IMR-90 (cell line): ENCODE data around the gene ANO1. TPM values are rescaled to one million over a fixed set of nuclear protein-coding genes. Genes with fewer than 3 reads are reported as not detected.

Source experiments
- ATAC-seq: fragments of 200-7000 bp; cut with Tn5 transposase; 2 replicates; pipeline ENCODE4 v1.9.1; 2020; ENCODE audit warnings: low read depth, mild to moderate bottlenecking, moderate library complexity
- BruUV-seq: library from RNA; stranded (reverse); fragments of 400-500 nt; replicated peaks from 2 replicates; lab custom pipeline; 2021; lab: Mats Ljungman, UMichigan
- CTCF ChIA-PET: fragments of 300-600 bp; formaldehyde crosslinking; extraction: SDS; loops from one replicate; lab custom pipeline; 2021; ENCODE audit warnings: antibody characterized with exemption; lab: Yijun Ruan, JAX
- POLR2A ChIA-PET: fragments of 300-600 bp; sonication (Branson Sonifier 250); formaldehyde crosslinking; loops from one replicate; lab custom pipeline; 2022; ENCODE audit warnings: antibody characterized with exemption; ENCODE audit not compliant: unreplicated experiment; lab: Charles Lee
- DNase-seq: peaks from one replicate; pipeline ENCODE4 v3.0.0; 2013
- H2AFZ ChIP-seq: replicated peaks from 2 replicates; pipeline ENCODE3; 2013; ENCODE audit warnings: low read length, mild to moderate bottlenecking; ENCODE audit not compliant: poor library complexity
- H2AK5ac ChIP-seq: 2 replicates; pipeline ENCODE4 v1.6.1; 2013; ENCODE audit warnings: low read depth, low read length, inconsistent platforms
- H2AK9ac ChIP-seq: replicated peaks from 2 replicates; pipeline ENCODE3; 2013; ENCODE audit warnings: mild to moderate bottlenecking, low read depth, low read length, moderate library complexity; ENCODE audit not compliant: poor library complexity
- H2BK120ac ChIP-seq: 2 replicates; pipeline ENCODE4 v1.6.1; 2013; ENCODE audit warnings: low read depth, low read length, inconsistent platforms
- H2BK15ac ChIP-seq: 3 replicates; pipeline ENCODE4 v1.6.1; 2013; ENCODE audit warnings: low read depth, low read length, inconsistent platforms
- H2BK20ac ChIP-seq: 2 replicates; pipeline ENCODE4 v1.6.1; 2013; ENCODE audit warnings: low read depth, mild to moderate bottlenecking, inconsistent platforms, low read length, moderate library complexity
- H2BK5ac ChIP-seq: 2 replicates; pipeline ENCODE4 v1.6.1; 2013; ENCODE audit warnings: mild to moderate bottlenecking, low read depth, low read length, inconsistent platforms; ENCODE audit not compliant: poor library complexity, severe bottlenecking
- H3K14ac ChIP-seq: replicated peaks from 2 replicates; pipeline ENCODE4 v1.6.1; 2013; ENCODE audit warnings: low read depth, low read length, inconsistent platforms
- H3K18ac ChIP-seq: 2 replicates; pipeline ENCODE4 v1.6.1; 2013; ENCODE audit warnings: low read depth, low read length, control low read depth
- H3K23ac ChIP-seq: 2 replicates; pipeline ENCODE4 v1.6.1; 2013; ENCODE audit warnings: low read depth, low read length, inconsistent platforms
- H3K27ac ChIP-seq: 2 replicates; pipeline ENCODE4 v1.5.1; 2013; ENCODE audit warnings: mild to moderate bottlenecking, control low read depth, low read length; ENCODE audit not compliant: insufficient read depth
- H3K27me3 ChIP-seq: 2 replicates; pipeline ENCODE4 v1.6.1; 2013; ENCODE audit warnings: low read length; ENCODE audit not compliant: control insufficient read depth, insufficient read depth
- H3K36me3 ChIP-seq: 2 replicates; pipeline ENCODE4 v1.6.1; 2013; ENCODE audit warnings: low read length, mixed read lengths; ENCODE audit not compliant: control insufficient read depth, insufficient read depth
- H3K4ac ChIP-seq: 2 replicates; pipeline ENCODE4 v1.6.1; 2013; ENCODE audit warnings: low read depth, low read length, inconsistent platforms
- H3K4me1 ChIP-seq: 2 replicates; pipeline ENCODE4 v1.6.1; 2013; ENCODE audit warnings: low read length, mixed read lengths; ENCODE audit not compliant: control insufficient read depth, insufficient read depth
- H3K4me2 ChIP-seq: 2 replicates; pipeline ENCODE4 v1.6.1; 2013; ENCODE audit warnings: low read depth, mild to moderate bottlenecking, control low read depth, low read length, moderate library complexity
- H3K4me3 ChIP-seq: 2 replicates; pipeline ENCODE4 v1.5.1; 2013; ENCODE audit warnings: low read depth, mild to moderate bottlenecking, control low read depth, low read length, moderate library complexity; ENCODE audit not compliant: insufficient read depth
- H3K56ac ChIP-seq: 2 replicates; pipeline ENCODE4 v1.6.1; 2013; ENCODE audit warnings: low read length, inconsistent platforms; ENCODE audit not compliant: insufficient read depth; ENCODE audit errors: extremely low read depth
- H3K79me1 ChIP-seq, 2 experiments: 2 replicates each; pipeline ENCODE4 v1.6.1; 2013; ENCODE audit warnings: low read length in 2 of 2, inconsistent platforms in 1 of 2, low read depth in 1 of 2
- H3K9ac ChIP-seq: 2 replicates; pipeline ENCODE4 v1.6.1; 2013; ENCODE audit warnings: low read depth, low read length, control low read depth
- H3K9me1 ChIP-seq: 2 replicates; pipeline ENCODE4 v1.6.1; 2013; ENCODE audit warnings: low read length, inconsistent platforms; ENCODE audit not compliant: insufficient read depth
- H3K9me3 ChIP-seq: 2 replicates; pipeline ENCODE4 v1.6.1; 2013; ENCODE audit warnings: low read length; ENCODE audit not compliant: control insufficient read depth, insufficient read depth
- H4K20me1 ChIP-seq: 2 replicates; pipeline ENCODE4 v1.6.1; 2013; ENCODE audit warnings: low read length, inconsistent platforms; ENCODE audit not compliant: insufficient read depth
- H4K5ac ChIP-seq: 2 replicates; pipeline ENCODE4 v1.6.1; 2013; ENCODE audit warnings: mild to moderate bottlenecking, low read depth, low read length, control low read depth
- H4K8ac ChIP-seq, 2 experiments: 2 replicates each; pipeline ENCODE4 v1.6.1; 2013; ENCODE audit warnings: low read depth in 2 of 2, low read length in 2 of 2, control low read depth in 1 of 2, inconsistent platforms in 1 of 2
- H4K91ac ChIP-seq: 2 replicates; pipeline ENCODE4 v1.6.1; 2013; ENCODE audit warnings: low read depth, low read length, inconsistent platforms; ENCODE audit not compliant: insufficient read depth
- CEBPB ChIP-seq: IDR thresholded peaks from 2 replicates; pipeline ENCODE4 v1.6.1; 2012; ENCODE audit warnings: low read depth, low read length, improper control_type of control experiment
- SMC3 ChIP-seq: fragments of 150-350 bp; IDR thresholded peaks from 2 replicates; pipeline ENCODE4 v1.6.1; 2016; ENCODE audit warnings: low read depth, mild to moderate bottlenecking, antibody characterized with exemption, low read length, moderate library complexity
- WGBS, 2 experiments: methylation state at CpG; one replicate each; pipeline versions ENCODE4 v1.1.5 to v1.1.7; 2013; ENCODE audit warnings: missing lambda C conversion rate in 2 of 2; ENCODE audit not compliant: insufficient read length in 1 of 2; ENCODE audit errors: extremely low coverage in 2 of 2; 5-methylcytosine and 5-hydroxymethylcytosine counted together
- dilution Hi-C: fragments of 300-500 bp; cut with HindIII; formaldehyde crosslinking; loops from one replicate; pipeline ENCODE4 v1.14.3; 2018; ENCODE audit warnings: low sequenced_read_pairs; ENCODE audit not compliant: unreplicated experiment
- in situ Hi-C: fragments of 300-500 bp; cut with MboI; formaldehyde crosslinking; loops from 3 replicates; pipeline ENCODE4 v1.14.3; 2019; ENCODE audit warnings: low sequenced_read_pairs, inconsistent platforms, mixed read lengths
- intact Hi-C: fragments of 100-400 bp; cut with micrococcal nuclease; formaldehyde crosslinking; loops from 2 replicates; pipeline ENCODE4 v1.10.0; 2022
- polyA plus RNA-seq, 3 experiments: library from polyadenylated mRNA; depleted of rRNA; stranded (reverse); fragments of >200 nt; gene quantifications; 2 replicates each; pipeline ENCODE4 v1.2.3, GENCODE V29; 2012; ENCODE audit warnings: low replicate concordance in 1 of 3
- total RNA-seq: library from RNA; depleted of rRNA; stranded (reverse); fragments of >200 nt; gene quantifications from 2 replicates; pipeline ENCODE4 v1.2.3, GENCODE V29; 2012

Gene ANO1
- total and polyA plus RNA-seq, 2 of the 4 experiments (the other 2 are of a cell fraction) = 4.1 to 10.7 TPM

DNA sequence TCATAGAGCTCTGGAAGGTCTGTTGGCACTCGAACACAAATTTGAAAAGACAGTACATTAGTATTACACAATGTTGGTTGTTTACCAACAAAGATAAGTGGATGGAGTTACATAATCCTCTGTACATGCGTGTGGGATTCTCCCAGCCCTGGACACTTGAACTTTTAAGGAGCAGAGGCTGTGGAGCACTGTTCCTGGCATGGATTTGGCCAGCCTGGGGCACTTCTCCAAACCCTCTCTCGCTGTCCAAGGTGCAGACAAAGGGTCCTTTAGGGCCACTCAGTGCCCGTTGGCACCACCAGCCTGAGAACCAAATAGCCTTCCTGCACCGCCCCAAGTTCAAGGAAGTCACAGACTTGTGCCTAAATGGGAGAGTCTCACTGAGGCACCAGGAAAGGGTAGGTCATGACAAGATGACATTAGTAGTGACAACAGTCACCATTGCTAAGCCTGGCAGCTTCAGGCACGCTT is 1.6 kb upstream of the ANO1 start:
- CTCF ChIA-PET = no interaction called here
- Histone ChIP-seq H3K4me3 (no peak overlapping the region), H3K23ac (no peak overlapping the region), H3K4me2 (no peak overlapping the region), H2BK120ac (no peak overlapping the region), H4K5ac (no peak overlapping the region), H2AK9ac (peak overlapping the region; percentile 9), H3K4ac (no peak overlapping the region), H3K56ac (no peak overlapping the region), H2AFZ (no peak overlapping the region), H2BK15ac (no peak overlapping the region), H3K79me1 (peaks cover 2 to 10% of the 10 kb centered on the region in 2 experiments; a peak in 2 of 4 replicates), H2BK5ac (no peak overlapping the region), H3K27ac (no peak overlapping the region), H4K20me1 (no peaks in the 10 kb centered on the region), H3K18ac (no peak overlapping the region), H3K27me3 (no peaks in the 10 kb centered on the region; the same call in 1 of the 2 replicates), H3K9me3 (no peaks in the 10 kb centered on the region), H3K9me1 (peaks cover 5% of the 10 kb centered on the region; the same call in 1 of the 2 replicates), H3K4me1 (peaks cover 9% of the 10 kb centered on the region), H2BK20ac (no peak overlapping the region), H3K36me3 (no peaks in the 10 kb centered on the region), H4K8ac (no peak overlapping the region), H2AK5ac (0 out of 2 replicates have a peak overlapping the region, but pooled peaks have one; percentile 5), H3K9ac (no peak overlapping the region), H4K91ac (no peak overlapping the region), H3K14ac (no peak overlapping the region)
- TF ChIP-seq CEBPB = peak; percentile 53
- TF ChIP-seq SMC3 = no peak
- DNase-seq (no peak), ATAC-seq (no peak)
- intact Hi-C loops = loop anchor here (5.0 kb wide), 1 partner anchor 159 kb away; no protein-coding TSS in a partner anchor
- WGBS, 2 experiments = 85% methylated on average over 5 of the region's 6 CpGs; no CpG with 5 or more reads in 1 of the 2 experiments
- dilution Hi-C loops = no loop called here
- POLR2A ChIA-PET = interaction anchor here (0.7 kb wide), 1 partner anchor 138 kb away, joined by 6 read pairs; no protein-coding TSS in a partner anchor
- in situ Hi-C loops = no loop called here
- no TSS peak for BruUV-seq
